HepG2 (cell line): ENCODE measurements around the gene CGGBP1. TPM values are rescaled to one million over a fixed set of nuclear protein-coding genes. Genes with fewer than 3 reads are reported as not detected.
A peak's percentile ranks its signal among the peaks of the same experiment; 100 is the strongest.

ENCODE experiments used
- AGO1 ChIP-seq: fragments of 200-400 bp; formaldehyde crosslinking; IDR thresholded peaks from 2 replicates; pipeline ENCODE4 v1.6.1; 2017; ENCODE audit warnings: mild to moderate bottlenecking, low read depth, low read length, moderate library complexity; ENCODE audit not compliant: poor library complexity, severe bottlenecking
- HNRNPLL ChIP-seq: fragments of 200-400 bp; formaldehyde crosslinking; IDR thresholded peaks from 2 replicates; pipeline ENCODE4 v1.6.1; 2017; ENCODE audit warnings: mild to moderate bottlenecking, low read depth, low read length; ENCODE audit not compliant: poor library complexity, severe bottlenecking
- IRF9 ChIP-seq: sonication (generic); formaldehyde crosslinking; IDR thresholded peaks from 2 replicates; pipeline ENCODE4 v1.8.0; 2022; ENCODE audit warnings: missing genetic modification reagents, mild to moderate bottlenecking, borderline replicate concordance
- KMT2B ChIP-seq: IDR thresholded peaks from 2 replicates; pipeline ENCODE4 v1.6.1; 2016; ENCODE audit warnings: missing genetic modification reagents, missing compliant biosample characterization
- LBX2 ChIP-seq: sonication (generic); formaldehyde crosslinking; IDR thresholded peaks from 2 replicates; pipeline ENCODE4 v1.5.0; 2020; ENCODE audit warnings: missing genetic modification reagents, mild to moderate bottlenecking, borderline replicate concordance
- MEIS2 ChIP-seq: sonication (generic); formaldehyde crosslinking; IDR thresholded peaks from 2 replicates; pipeline ENCODE4 v1.9.0; 2021; ENCODE audit warnings: mild to moderate bottlenecking, missing genetic modification reagents
- NR0B2 ChIP-seq: sonication (generic); formaldehyde crosslinking; IDR thresholded peaks from 2 replicates; pipeline ENCODE4 v1.4.0; 2020; ENCODE audit warnings: mild to moderate bottlenecking, missing genetic modification reagents
- NRL ChIP-seq: sonication (generic); formaldehyde crosslinking; IDR thresholded peaks from 2 replicates; pipeline ENCODE4 v1.5.0; 2020; ENCODE audit warnings: missing genetic modification reagents, mild to moderate bottlenecking, moderate library complexity, borderline replicate concordance
- PITX1 ChIP-seq: sonication (generic); formaldehyde crosslinking; IDR thresholded peaks from 2 replicates; pipeline ENCODE4 v1.5.1; 2020; ENCODE audit warnings: mild to moderate bottlenecking, missing genetic modification reagents
- SRSF9 ChIP-seq: fragments of 200-400 bp; formaldehyde crosslinking; IDR thresholded peaks from 2 replicates; pipeline ENCODE4 v1.6.1; 2018; ENCODE audit warnings: borderline replicate concordance, mild to moderate bottlenecking, low read depth, low read length; ENCODE audit not compliant: insufficient read depth, poor library complexity, severe bottlenecking
- UBTF ChIP-seq: sonication (generic); formaldehyde crosslinking; IDR thresholded peaks from 2 replicates; pipeline ENCODE4 v1.4.0; 2020; ENCODE audit warnings: mild to moderate bottlenecking, missing genetic modification reagents
- ZNF124 ChIP-seq: sonication (generic); formaldehyde crosslinking; IDR thresholded peaks from 2 replicates; pipeline ENCODE4 v1.4.0; 2020; ENCODE audit warnings: missing genetic modification reagents
- ZNF280D ChIP-seq: sonication (generic); formaldehyde crosslinking; IDR thresholded peaks from 2 replicates; pipeline ENCODE4 v1.5.1; 2020; ENCODE audit warnings: mild to moderate bottlenecking, missing genetic modification reagents
- ZNF296 ChIP-seq: sonication (generic); formaldehyde crosslinking; conservative IDR thresholded peaks from 2 replicates; pipeline ENCODE4 v1.5.0; 2020; ENCODE audit warnings: mild to moderate bottlenecking, missing genetic modification reagents
- ZNF367 ChIP-seq: sonication (generic); formaldehyde crosslinking; IDR thresholded peaks from 2 replicates; pipeline ENCODE4 v1.4.0; 2020; ENCODE audit warnings: missing genetic modification reagents, borderline replicate concordance
- ZNF598 ChIP-seq: sonication (generic); formaldehyde crosslinking; IDR thresholded peaks from 2 replicates; pipeline ENCODE4 v1.5.1; 2020; ENCODE audit warnings: mild to moderate bottlenecking, missing genetic modification reagents, borderline replicate concordance
- ZNF709 ChIP-seq: sonication (generic); formaldehyde crosslinking; IDR thresholded peaks from 2 replicates; pipeline ENCODE4 v1.5.0; 2020; ENCODE audit warnings: mild to moderate bottlenecking, missing genetic modification reagents
- polyA plus RNA-seq, 8 experiments: library from polyadenylated mRNA; depleted of rRNA in 3 of 8; stranded (reverse) in 7 of 8; unstranded in 1 of 8; fragments of >200 nt; fragmentation: Illumina TruSeq in 4 of 8; extraction: Trizol in 4 of 8; gene quantifications; 2 replicates each; pipeline versions ENCODE4 v1.2.1 to v1.2.3, GENCODE V29; 2011 to 2016; ENCODE audit warnings: low read depth in 4 of 8, missing spikeins in 1 of 8, mixed read lengths in 1 of 8; ENCODE audit not compliant: insufficient read depth in 1 of 8
- total RNA-seq, 5 experiments: library from RNA; depleted of rRNA; stranded (reverse); fragments of >200 nt; fragmentation: Illumina TruSeq; extraction: Trizol; gene quantifications; 2 replicates each; pipeline ENCODE4 v1.2.3, GENCODE V29; 2016; ENCODE audit warnings: low read depth in 1 of 5
- TF ChIP-seq, protein P1 (sequence below): IDR thresholded peaks from 2 replicates; pipeline ENCODE4 v1.6.1; 2016; ENCODE audit warnings: mild to moderate bottlenecking, missing biosample characterization, missing genetic modification reagents

CGGBP1 gene
- total and polyA plus RNA-seq, 2 of the 13 experiments (the other 11 are each of a cell fraction or from before 2014, with no cell fraction given): 38.9 to 47.0 TPM

- TF ChIP-seq ZNF296 (CRISPR knock-in tag) (no peak), ZNF367 (CRISPR knock-in tag) (no peak), LBX2 (CRISPR knock-in tag) (peak; percentile 43; the same call in 1 of the 2 replicates), UBTF (peak; percentile 4; the same call in 1 of the 2 replicates), IRF9 (CRISPR knock-in tag) (peak; percentile 2; the same call in 1 of the 2 replicates), PITX1 (peak; percentile 37; the same call in 1 of the 2 replicates), SRSF9 (no peak), NR0B2 (CRISPR knock-in tag) (0 out of 2 replicates have a peak, but pooled peaks have one; percentile 7), HNRNPLL (peak; percentile 88), MEIS2 (CRISPR knock-in tag) (0 out of 2 replicates have a peak, but pooled peaks have one; percentile 21), ZNF598 (peak; percentile 49; the same call in 1 of the 2 replicates), ZNF124 (peak; percentile 20; the same call in 1 of the 2 replicates), ZNF280D (0 out of 2 replicates have a peak, but pooled peaks have one; percentile 63), KMT2B (CRISPR knock-in tag) (0 out of 2 replicates have a peak, but pooled peaks have one; percentile 28), ZNF709 (CRISPR knock-in tag) (peak; percentile 53; the same call in 1 of the 2 replicates), NRL (CRISPR knock-in tag) (0 out of 2 replicates have a peak, but pooled peaks have one; percentile 6), AGO1 (peak; percentile 60)
- TF ChIP-seq, protein P1, sequence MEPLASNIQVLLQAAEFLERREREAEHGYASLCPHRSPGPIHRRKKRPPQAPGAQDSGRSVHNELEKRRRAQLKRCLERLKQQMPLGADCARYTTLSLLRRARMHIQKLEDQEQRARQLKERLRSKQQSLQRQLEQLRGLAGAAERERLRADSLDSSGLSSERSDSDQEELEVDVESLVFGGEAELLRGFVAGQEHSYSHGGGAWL (CRISPR knock-in tag): 0 out of 2 replicates have a peak, but pooled peaks have one; percentile 18
Observed at GRCh38 chr3:88059380-88060170, 770 bp upstream of the CGGBP1 start (continued).
